Measurements from ENCODE around the gene IFIT2.

IFIT2 gene

GRCh38 chr10:89301721-89302445 lies at the start of gene IFIT2:
Gene IFIT2, plus strand, starts transcription at chr10:89302046. Its CDS starts 78 bp downstream, at chr10:89302124.
- no peak for DNase-seq

- DNase-seq: no peak
These were observed 49.6 kb upstream of the IFIT2 start for GRCh38 chr10:89252225-89252585.

- peak; percentile 33 for DNase-seq
These were observed 46.7 kb upstream of the IFIT2 start for GRCh38 chr10:89255091-89255579.

- DNase-seq: no peak
These were observed 46.1 kb upstream of the IFIT2 start for GRCh38 chr10:89255793-89256192.

- no peak for DNase-seq
These were observed 45.5 kb upstream of the IFIT2 start for GRCh38 chr10:89256340-89256739.

GRCh38 chr10:89256962-89257361 lies 44.9 kb upstream of the IFIT2 start:
- DNase-seq: no peak

GRCh38 chr10:89257581-89257980 lies 44.3 kb upstream of the IFIT2 start:
- DNase-seq: no peak

- no peak for DNase-seq
These were observed 43.0 kb upstream of the IFIT2 start for GRCh38 chr10:89258881-89259280.

- no peak for DNase-seq
These were observed 39.5 kb upstream of the IFIT2 start for GRCh38 chr10:89262086-89263051.

GRCh38 chr10:89263091-89263490 lies 38.8 kb upstream of the IFIT2 start:
- DNase-seq: no peak

- no peak for DNase-seq
These were observed 38.3 kb upstream of the IFIT2 start for GRCh38 chr10:89263531-89263930.

GRCh38 chr10:89266721-89267453 lies 35.0 kb upstream of the IFIT2 start:
- DNase-seq: no peak

GRCh38 chr10:89269433-89270152 lies 32.3 kb upstream of the IFIT2 start:
- DNase-seq: no peak

GRCh38 chr10:89270153-89270483 lies 31.7 kb upstream of the IFIT2 start:
- DNase-seq: no peak

GRCh38 chr10:89271532-89271931 lies 30.3 kb upstream of the IFIT2 start:
- DNase-seq: no peak

GRCh38 chr10:89273680-89274079 lies 28.2 kb upstream of the IFIT2 start:
- DNase-seq: no peak

- DNase-seq: no peak
These were observed 26.9 kb upstream of the IFIT2 start for GRCh38 chr10:89274928-89275327.

- no peak for DNase-seq
These were observed 26.5 kb upstream of the IFIT2 start for GRCh38 chr10:89275383-89275782.

- DNase-seq: no peak
These were observed 23.8 kb upstream of the IFIT2 start for GRCh38 chr10:89278034-89278535.

- DNase-seq: no peak
These were observed 22.9 kb upstream of the IFIT2 start for GRCh38 chr10:89278900-89279392.

- no peak for DNase-seq
These were observed 22.4 kb upstream of the IFIT2 start for GRCh38 chr10:89279421-89279869.

- no peak for DNase-seq
These were observed 21.3 kb upstream of the IFIT2 start for GRCh38 chr10:89280508-89280907.

All from stimulated activated CD4-positive, alpha-beta T cell treated with anti-CD3 and anti-CD28 coated beads, Interleukin-1b, Interleukin-23, amount 100 ng/mL, for 48 hours (primary cell).